ENCODE results near the gene CISD1.

CISD1 gene

GRCh38 chr10:58264780-58265179 is 4.2 kb upstream of the CISD1 start:
- Histone ChIP-seq H3K27ac (peak overlapping the region; percentile 96), H3K4me3 (ENCODE audit: low read depth in 1 of 2, low read length in 1 of 2) (peak overlapping the region in 1 of 2 experiments; percentile 83), H3K4me1 (ENCODE audit: control insufficient read depth in 1 of 2, insufficient read depth in 1 of 2, low read depth in 1 of 2, low read length in 1 of 2) (peaks cover 46 to 50% of the 10 kb centered on the region in 2 experiments), H3K27me3 (no peaks in the 10 kb centered on the region), H3K9me3 (no peaks in the 10 kb centered on the region), H3K36me3 (no peaks in the 10 kb centered on the region)
- no peak for TF ChIP-seq CTCF (IDR thresholded peaks at IDR 0.05)

GRCh38 chr10:58265249-58265648 is 3.7 kb upstream of the CISD1 start:
- no peak for TF ChIP-seq CTCF (IDR thresholded peaks at IDR 0.05)
- Histone ChIP-seq H3K4me3 (ENCODE audit: low read depth in 1 of 2, low read length in 1 of 2) (peak overlapping the region; percentile 82 to 83), H3K27me3 (no peaks in the 10 kb centered on the region), H3K27ac (peak overlapping the region; percentile 96), H3K9me3 (no peaks in the 10 kb centered on the region), H3K36me3 (no peaks in the 10 kb centered on the region), H3K4me1 (ENCODE audit: control insufficient read depth in 1 of 2, insufficient read depth in 1 of 2, low read depth in 1 of 2, low read length in 1 of 2) (peaks cover 49 to 54% of the 10 kb centered on the region in 2 experiments)

GRCh38 chr10:58266003-58266825 is 2.7 kb upstream of the CISD1 start:
- H3K27ac ChIP-seq = peak overlapping the region; percentile 96
- no peak for TF ChIP-seq CTCF (IDR thresholded peaks at IDR 0.05)
- no peaks in the 10 kb centered on the region for H3K27me3 ChIP-seq
- H3K36me3 ChIP-seq = no peaks in the 10 kb centered on the region
- H3K4me3 ChIP-seq (ENCODE audit: low read depth in 1 of 2, low read length in 1 of 2) = peak overlapping the region; percentile 82 to 83
- H3K4me1 ChIP-seq (ENCODE audit: control insufficient read depth in 1 of 2, insufficient read depth in 1 of 2, low read depth in 1 of 2, low read length in 1 of 2) = peaks cover 49 to 54% of the 10 kb centered on the region in 2 experiments
- no peaks in the 10 kb centered on the region for H3K9me3 ChIP-seq

- H3K4me1 ChIP-seq (ENCODE audit: control insufficient read depth in 1 of 2, insufficient read depth in 1 of 2, low read depth in 1 of 2, low read length in 1 of 2) = peaks cover 48 to 54% of the 10 kb centered on the region in 2 experiments
Measured at GRCh38 chr10:58266826-58267712, 1.9 kb upstream of the CISD1 start.

More at GRCh38 chr10:58266826-58267712, 1.9 kb upstream of the CISD1 start:
- no peaks in the 10 kb centered on the region for H3K27me3 ChIP-seq
- peak overlapping the region; percentile 96 for H3K27ac ChIP-seq
- peak overlapping the region; percentile 82 to 83 for H3K4me3 ChIP-seq (ENCODE audit: low read depth in 1 of 2, low read length in 1 of 2)
- no peaks in the 10 kb centered on the region for H3K36me3 ChIP-seq
- no peaks in the 10 kb centered on the region for H3K9me3 ChIP-seq
- peak; percentile 9 for TF ChIP-seq CTCF (IDR thresholded peaks at IDR 0.05)
